ACHN (cell line): ENCODE results near the gene ADCY4.
A peak's percentile ranks its signal among the peaks of the same experiment; 100 is the strongest.

Experiments
- DNase-seq: peaks from one replicate; pipeline ENCODE4 v3.0.0-alpha.2; 2015
- in situ Hi-C: cut with HindIII; loops from 2 replicates; pipeline ENCODE4 v1.10.0; 2017; ENCODE audit warnings: low sequenced_read_pairs, low pct_ligation_motif_present, low pct_unique_long_range_greater_than_20kb

ADCY4 gene

GRCh38 chr14:24289649-24290280 lies 45.1 kb downstream of the ADCY4 start:
- in situ Hi-C loops: no loop called here

GRCh38 chr14:24286996-24287395 lies 47.9 kb downstream of the ADCY4 start:
- no peak for DNase-seq
- in situ Hi-C loops: no loop called here

More at GRCh38 chr14:24289649-24290280, 45.1 kb downstream of the ADCY4 start:
- DNase-seq: no peak

- no peak for DNase-seq
- in situ Hi-C loops: no loop called here
These were observed 49.5 kb downstream of the ADCY4 start for GRCh38 chr14:24285351-24285750.

GRCh38 chr14:24284501-24285035 lies 50.3 kb downstream of the ADCY4 start:
- DNase-seq: no peak
- in situ Hi-C loops: no loop called here

- in situ Hi-C loops: no loop called here
- DNase-seq: no peak
These were observed 50.9 kb downstream of the ADCY4 start for GRCh38 chr14:24283796-24284460.

GRCh38 chr14:24282736-24283135 lies 52.1 kb downstream of the ADCY4 start:
- in situ Hi-C loops: no loop called here
- no peak for DNase-seq

- DNase-seq: no peak
- in situ Hi-C loops: no loop called here
These were observed 53.2 kb downstream of the ADCY4 start for GRCh38 chr14:24281636-24282035.

- DNase-seq: no peak
- in situ Hi-C loops: no loop called here
These were observed 53.9 kb downstream of the ADCY4 start for GRCh38 chr14:24280797-24281460.

GRCh38 chr14:24279301-24280186 lies 55.3 kb downstream of the ADCY4 start:
- in situ Hi-C loops: no loop called here
- peak; percentile 51 for DNase-seq

- no peak for DNase-seq
- in situ Hi-C loops: no loop called here
These were observed 56.4 kb downstream of the ADCY4 start for GRCh38 chr14:24278424-24278823.

GRCh38 chr14:24277606-24278321 lies 57.1 kb downstream of the ADCY4 start:
- in situ Hi-C loops: no loop called here
- DNase-seq: no peak

GRCh38 chr14:24277071-24277470 lies 57.8 kb downstream of the ADCY4 start:
- in situ Hi-C loops: no loop called here
- no peak for DNase-seq

GRCh38 chr14:24274101-24274543 lies 60.7 kb downstream of the ADCY4 start:
- no peak for DNase-seq
- in situ Hi-C loops: no loop called here

GRCh38 chr14:24273422-24273998 lies 61.4 kb downstream of the ADCY4 start:
- peak; percentile 14 for DNase-seq
- in situ Hi-C loops: no loop called here

- no peak for DNase-seq
- in situ Hi-C loops: no loop called here
These were observed 62.4 kb downstream of the ADCY4 start for GRCh38 chr14:24272467-24272866.

- DNase-seq: no peak
- in situ Hi-C loops: no loop called here
These were observed 63.0 kb downstream of the ADCY4 start for GRCh38 chr14:24271834-24272263.

- in situ Hi-C loops: no loop called here
- DNase-seq: peak; percentile 87
These were observed 63.6 kb downstream of the ADCY4 start, which contains the start of gene RABGGTA for GRCh38 chr14:24271134-24271833. RABGGTA (minus strand) TSS chr14:24271597; CDS start chr14:24271115, 482 bp downstream.
